GM19397 (cell line): ENCODE results near the gene GIN1.
"Not testable (repeated sequence)": the region's sequence is repeated elsewhere in the genome, so short reads cannot be mapped to it uniquely, and the experiment has no call there.

ENCODE experiments used
- ATAC-seq: cut with Tn5 transposase; IDR thresholded peaks from one replicate; pipeline ENCODE4 v1.9.1; 2021; ENCODE audit warnings: mild to moderate bottlenecking, moderate library complexity; ENCODE audit not compliant: unreplicated experiment

GIN1 gene, protein sequence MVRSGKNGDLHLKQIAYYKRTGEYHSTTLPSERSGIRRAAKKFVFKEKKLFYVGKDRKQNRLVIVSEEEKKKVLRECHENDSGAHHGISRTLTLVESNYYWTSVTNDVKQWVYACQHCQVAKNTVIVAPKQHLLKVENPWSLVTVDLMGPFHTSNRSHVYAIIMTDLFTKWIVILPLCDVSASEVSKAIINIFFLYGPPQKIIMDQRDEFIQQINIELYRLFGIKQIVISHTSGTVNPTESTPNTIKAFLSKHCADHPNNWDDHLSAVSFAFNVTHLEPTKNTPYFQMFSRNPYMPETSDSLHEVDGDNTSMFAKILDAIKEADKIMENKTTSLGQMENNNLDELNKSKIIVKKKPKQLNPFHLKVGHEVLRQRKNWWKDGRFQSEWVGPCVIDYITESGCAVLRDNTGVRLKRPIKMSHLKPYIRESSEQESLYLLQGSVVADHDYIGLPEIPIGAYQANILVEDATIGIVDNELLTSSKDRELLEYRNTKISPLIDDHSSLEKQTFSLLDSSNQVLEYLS

GRCh38 chr5:103119765-103120606 is at the start of gene GIN1, which contains the start of gene PPIP5K2:
GIN1 (minus strand) TSS chr5:103120138; CDS start chr5:103108707, 11,431 bp downstream.
PPIP5K2 (plus strand) TSS chr5:103120301; CDS start chr5:103129590, 9,289 bp downstream.
- peak; percentile 93 for ATAC-seq

GRCh38 chr5:103166706-103167105 is 46.8 kb upstream of the GIN1 start:
- no peak for ATAC-seq

DNA sequence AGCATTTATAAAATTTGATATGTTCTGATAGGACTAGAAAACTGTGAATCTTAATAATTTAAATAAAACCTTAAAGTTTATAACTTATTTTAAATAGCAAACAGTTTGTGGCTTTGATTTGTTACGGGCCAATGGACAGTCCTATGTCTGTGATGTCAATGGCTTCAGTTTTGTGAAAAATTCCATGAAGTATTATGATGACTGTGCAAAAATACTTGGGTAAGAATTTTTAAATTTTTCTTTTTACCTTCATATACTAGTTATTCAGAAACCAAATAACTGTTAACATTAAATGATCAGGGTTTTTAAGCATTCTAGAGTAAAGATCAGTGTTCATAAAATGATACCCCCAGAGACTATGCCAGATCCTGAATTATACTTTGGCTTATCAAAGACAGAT is 31.2 kb upstream of the GIN1 start:
- no peak for ATAC-seq

DNA sequence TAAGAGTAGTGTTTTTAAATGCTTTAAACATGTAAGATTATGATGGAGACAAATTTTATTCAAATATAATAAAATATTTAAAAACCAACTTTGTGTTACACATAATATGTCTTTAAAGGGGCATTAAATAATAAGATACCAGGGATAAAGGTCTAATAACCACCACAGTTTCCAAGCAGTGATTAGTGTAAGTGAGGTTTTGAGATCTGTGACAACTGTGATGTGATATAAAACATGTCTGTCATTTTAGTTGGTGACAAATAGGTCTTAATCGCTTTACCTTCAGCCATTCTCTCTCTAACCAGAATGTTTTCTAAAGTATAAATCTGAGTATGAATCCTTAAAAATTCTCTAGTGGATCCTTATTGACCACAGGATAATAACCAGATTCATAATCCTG is 28.3 kb upstream of the GIN1 start:
- ATAC-seq: no peak

GRCh38 chr5:103145196-103145595 is 25.3 kb upstream of the GIN1 start:
- no peak for ATAC-seq

DNA sequence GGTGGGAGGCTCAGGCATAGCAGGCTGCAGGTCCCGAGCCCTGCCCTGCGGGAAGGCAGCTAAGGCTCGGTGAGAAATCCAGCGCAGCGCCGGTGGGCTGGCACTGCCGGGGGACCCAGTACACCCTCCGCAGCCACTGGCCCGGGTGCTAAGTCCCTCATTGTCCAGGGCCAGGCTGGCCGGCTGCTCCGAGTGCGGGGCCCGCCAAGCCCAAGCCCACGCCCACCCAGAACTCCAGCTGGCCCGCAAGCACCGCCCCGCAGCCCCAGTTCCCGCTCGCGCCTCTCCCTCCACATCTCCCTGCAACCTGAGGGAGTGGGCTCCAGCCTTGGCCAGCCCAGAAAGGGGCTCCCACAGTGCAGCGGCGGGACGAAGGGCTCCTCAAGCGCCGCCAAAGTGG is 22.2 kb upstream of the GIN1 start:
- ATAC-seq: not testable (repeated sequence)

DNA sequence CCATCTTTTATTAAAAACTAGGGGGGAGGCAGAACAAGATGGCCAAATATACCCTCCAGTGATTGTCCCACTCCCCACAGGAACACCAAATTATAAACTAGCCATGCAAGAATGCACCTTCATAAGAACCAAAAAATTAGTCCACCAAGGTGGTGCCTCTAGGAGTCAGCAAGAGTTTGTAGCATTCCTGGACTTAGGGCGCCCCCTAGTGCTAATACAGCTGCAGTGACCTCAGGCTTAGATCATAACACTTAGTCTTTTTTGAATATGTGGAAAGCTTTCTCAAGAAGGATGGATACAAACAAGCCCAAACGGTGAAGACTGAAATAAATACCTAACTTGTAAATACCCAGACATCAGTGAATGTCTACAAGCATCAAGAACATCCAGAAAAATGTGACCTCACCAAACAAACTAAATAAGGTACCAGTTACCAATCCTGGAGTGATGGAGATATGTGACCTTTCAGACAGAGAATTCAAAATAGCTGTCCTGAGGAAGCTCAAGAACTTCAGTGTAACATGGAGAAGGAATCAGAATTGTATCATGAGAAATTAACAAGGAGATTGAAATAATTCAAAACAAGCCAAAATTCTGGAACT is 19.4 kb upstream of the GIN1 start:
- peak; percentile 96 for ATAC-seq

- ATAC-seq: no peak
These were observed 18.3 kb upstream of the GIN1 start for GRCh38 chr5:103138202-103138690.

- no peak for ATAC-seq
These were observed 15.5 kb upstream of the GIN1 start for GRCh38 chr5:103135461-103135860.

GRCh38 chr5:103133231-103133630 is 13.3 kb upstream of the GIN1 start:
- no peak for ATAC-seq

DNA sequence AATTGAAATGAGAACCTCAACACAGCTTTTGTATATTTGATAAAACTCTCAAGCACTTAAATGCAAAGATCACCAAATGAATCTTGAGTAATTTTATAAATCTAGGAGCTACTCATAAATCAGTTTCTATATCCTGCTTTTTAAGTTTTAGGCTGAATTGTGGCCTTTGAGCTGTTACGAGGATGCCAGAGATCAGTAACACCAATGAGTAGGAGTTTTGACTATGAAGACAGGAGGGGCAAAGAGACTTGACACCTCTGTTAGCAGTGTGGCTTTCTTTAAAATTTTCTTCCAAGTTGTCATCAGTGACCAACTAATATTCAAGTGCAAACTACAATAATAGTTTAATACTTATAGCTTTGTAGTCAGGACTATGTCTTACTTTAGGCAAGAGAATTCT is 12.7 kb upstream of the GIN1 start:
- ATAC-seq: no peak

- no peak for ATAC-seq
These were observed 8.3 kb upstream of the GIN1 start for GRCh38 chr5:103128202-103128601.

GRCh38 chr5:103127292-103127817 is 7.4 kb upstream of the GIN1 start:
- ATAC-seq: no peak

GRCh38 chr5:103126557-103126956 is 6.6 kb upstream of the GIN1 start:
- no peak for ATAC-seq

DNA sequence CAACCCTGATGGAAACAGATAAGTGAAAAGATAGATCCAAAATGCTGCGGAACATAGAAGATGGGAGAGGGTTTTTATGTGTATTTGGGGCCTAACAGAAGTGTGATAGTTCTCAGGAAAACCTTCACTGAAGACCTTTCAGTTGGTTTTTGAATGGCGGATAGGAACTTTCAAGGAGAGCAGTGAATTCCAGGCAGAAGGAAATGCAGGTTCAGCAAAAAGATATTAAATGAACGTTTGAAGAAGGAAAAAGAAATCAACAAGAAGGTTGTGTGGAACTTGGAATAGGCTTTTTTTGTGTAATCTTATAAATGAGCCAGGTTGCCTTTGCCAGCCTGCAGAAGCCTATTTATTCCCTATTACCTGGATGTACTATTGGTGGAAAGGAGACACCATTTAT is 2.3 kb upstream of the GIN1 start:
- ATAC-seq: no peak

- ATAC-seq: no peak
These were observed 766 bp upstream of the GIN1 start for GRCh38 chr5:103120607-103121200.

DNA sequence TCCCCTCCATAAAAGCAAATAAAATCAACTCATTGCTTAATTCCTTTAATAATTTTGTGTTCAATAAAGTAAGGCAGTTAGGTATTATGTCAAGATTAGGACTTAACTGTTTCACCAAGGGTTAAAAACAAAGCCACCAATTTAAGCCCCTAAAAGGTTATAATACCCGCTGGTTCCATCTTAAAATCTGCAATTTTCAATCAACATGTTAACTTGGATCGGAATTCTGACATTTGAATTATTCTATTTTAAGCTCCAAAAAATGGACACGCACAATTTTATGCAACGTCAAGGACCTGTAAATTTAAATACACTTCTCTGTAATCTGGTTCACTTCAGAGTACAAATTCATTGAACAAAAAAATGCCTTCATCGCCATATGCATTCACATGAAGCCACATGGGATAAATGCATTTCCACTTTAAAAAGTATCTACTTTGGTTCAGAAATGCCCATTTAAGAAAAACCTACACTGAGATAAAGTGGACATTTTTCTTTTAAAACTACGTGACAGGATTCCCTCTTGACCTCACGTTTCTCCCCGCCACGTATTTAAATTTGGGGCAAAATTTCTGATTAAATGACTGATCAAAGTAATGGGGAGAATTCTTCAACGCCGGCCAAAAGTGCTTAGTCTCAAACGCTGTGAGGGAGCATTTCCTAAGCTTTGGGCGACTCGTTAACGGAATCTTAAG is 721 bp downstream of the GIN1 start:
- no peak for ATAC-seq

DNA sequence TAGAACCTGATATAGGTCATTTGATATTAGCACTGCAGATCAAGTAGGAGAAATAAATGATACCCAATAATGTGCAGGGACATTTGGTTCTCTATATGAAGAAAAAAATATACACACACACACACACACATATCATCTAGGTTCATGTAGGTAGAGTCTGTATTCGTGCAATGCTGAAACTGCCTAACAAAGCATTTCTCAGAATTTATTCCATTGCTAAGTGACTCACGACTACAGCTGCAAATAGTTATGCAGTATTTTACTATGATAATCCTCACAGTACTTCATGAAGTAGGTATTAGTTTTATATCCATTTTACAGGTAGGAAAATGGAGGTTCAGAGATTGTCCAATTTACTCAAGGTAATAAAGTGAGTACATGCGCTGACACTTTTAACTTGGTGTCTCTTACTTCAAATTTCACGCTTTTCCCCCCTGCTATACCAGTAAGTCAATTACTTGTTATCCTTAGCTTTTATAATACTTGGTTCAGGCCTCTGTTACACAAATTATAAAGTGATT is 2.4 kb downstream of the GIN1 start:
- no peak for ATAC-seq

GRCh38 chr5:103114440-103114839 is 5.5 kb downstream of the GIN1 start:
- no peak for ATAC-seq

DNA sequence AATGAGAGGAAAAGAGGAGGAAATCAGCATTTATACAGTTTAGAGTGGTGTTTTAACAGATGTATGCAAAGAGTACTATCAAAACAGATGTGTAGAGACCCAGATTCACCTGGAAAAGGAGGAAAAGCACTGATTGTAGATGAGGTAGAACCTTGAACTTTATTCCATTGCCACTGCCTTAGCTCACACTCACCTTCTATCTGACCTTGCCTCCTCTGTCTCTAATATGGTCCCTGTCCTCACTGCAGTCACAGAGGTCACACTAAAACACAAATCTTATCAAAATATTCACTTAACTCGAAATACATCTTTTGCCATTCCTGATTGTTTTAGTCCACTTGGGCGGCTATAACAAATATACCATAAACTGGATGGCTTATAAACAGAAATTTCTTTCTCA is 7.0 kb downstream of the GIN1 start:
- ATAC-seq: no peak
